Natural killer cell (primary cell): ENCODE measurements around the gene PCDHGA4. TPM values are rescaled to one million over a fixed set of nuclear protein-coding genes. Genes with fewer than 3 reads are reported as not detected.
"Not testable (repeated sequence)": the region's sequence is repeated elsewhere in the genome, so short reads cannot be mapped to it uniquely, and the experiment has no call there.

Experiments used
- ATAC-seq, 3 donors: fragments of 150-1000 bp in 2 of 3; fragments of 200-7000 bp in 1 of 3; cut with Tn5 transposase; 1 replicate in 1 of 3; 2 replicates in 2 of 3; pipeline ENCODE4 v1.10.0; 2021; ENCODE audit warnings: mild to moderate bottlenecking in 2 of 3, moderate library complexity in 2 of 3
- DNase-seq, 2 donors: peaks; one replicate each; pipeline versions ENCODE4 v3.0.0 to v3.0.0-alpha.2; 2013 to 2021; ENCODE audit warnings: mixed read lengths in 1 of 2
- H3K27ac ChIP-seq: one replicate; pipeline ENCODE4 v1.5.1; 2013; ENCODE audit warnings: mild to moderate bottlenecking, low read length
- H3K27me3 ChIP-seq: one replicate; pipeline ENCODE4 v1.6.1; 2013; ENCODE audit warnings: low read length; ENCODE audit not compliant: control insufficient read depth, insufficient read depth
- H3K36me3 ChIP-seq: one replicate; pipeline ENCODE4 v1.6.1; 2013; ENCODE audit warnings: low read length; ENCODE audit not compliant: control insufficient read depth, insufficient read depth
- H3K4me1 ChIP-seq: one replicate; pipeline ENCODE4 v1.6.1; 2013; ENCODE audit warnings: low read length; ENCODE audit not compliant: control insufficient read depth, insufficient read depth
- H3K4me3 ChIP-seq: one replicate; pipeline ENCODE4 v1.5.1; 2013; ENCODE audit warnings: low read length
- H3K9me3 ChIP-seq: one replicate; pipeline ENCODE4 v1.6.1; 2013; ENCODE audit warnings: low read length; ENCODE audit not compliant: control insufficient read depth, insufficient read depth
- H3K27ac Mint-ChIP-seq, 2 donors: one replicate each; pipeline ENCODE4 v1.8.0; 2022; ENCODE audit warnings: mild to moderate bottlenecking in 2 of 2, mixed read lengths in 2 of 2, moderate library complexity in 1 of 2
- H3K27me3 Mint-ChIP-seq, 2 donors: one replicate each; pipeline ENCODE4 v1.8.0; 2022; ENCODE audit warnings: low read depth in 2 of 2, mixed read lengths in 2 of 2
- H3K36me3 Mint-ChIP-seq: one replicate; pipeline ENCODE4 v1.8.0; 2022; ENCODE audit warnings: mixed read lengths
- H3K4me1 Mint-ChIP-seq, 2 donors: one replicate each; pipeline ENCODE4 v1.8.0; 2022; ENCODE audit warnings: mixed read lengths in 2 of 2
- H3K4me3 Mint-ChIP-seq: one replicate; pipeline ENCODE4 v1.8.0; 2022; ENCODE audit warnings: mild to moderate bottlenecking, moderate library complexity, mixed read lengths
- H3K9me3 Mint-ChIP-seq, 2 donors: one replicate each; pipeline ENCODE4 v1.8.0; 2022; ENCODE audit warnings: mixed read lengths in 2 of 2
- CTCF ChIP-seq: fragments of 200-600 bp; IDR thresholded peaks from one replicate; pipeline ENCODE4 v1.8.0; 2022; ENCODE audit warnings: antibody characterized with exemption
- WGBS: methylation state at CpG from one replicate; pipeline ENCODE4 v1.1.7; 2013; ENCODE audit warnings: missing lambda C conversion rate; ENCODE audit not compliant: insufficient coverage; 5-methylcytosine and 5-hydroxymethylcytosine counted together
- intact Hi-C: fragments of 100-400 bp; cut with micrococcal nuclease; formaldehyde crosslinking; loops from one replicate; pipeline ENCODE4 v1.14.2; 2022
- total RNA-seq, 4 donors: library from RNA; stranded (reverse); fragments of 120-200 nt in 1 of 4; gene quantifications; one replicate each; pipeline versions ENCODE4 v1.2.3 to v1.2.4, GENCODE V29; 2013 to 2022

Gene PCDHGA4
- under 1 TPM in 2 of 3 donors, not detected in 1; 0.24 to 0.30 TPM for total RNA-seq
- total RNA-seq (2013): 0.41 TPM

GRCh38 chr5:141354900-141355469 lies at the start of gene PCDHGA4:
Gene PCDHGA4 (plus strand): TSS chr5:141355021. CDS start chr5:141355108, 87 bp downstream.
- peaks cover 53% of the 10 kb centered on the region for H3K27me3 ChIP-seq
- Mint-ChIP-seq H3K9me3 (peaks cover 2 to 5% of the 10 kb centered on the region in 2 donors), H3K36me3 (peaks cover 30% of the 10 kb centered on the region), H3K27ac (no peak within 1 kb of the TSS), H3K4me1 (peaks cover 4% of the 10 kb centered on the region in 2 donors), H3K27me3 (peaks cover 53 to 73% of the 10 kb centered on the region in 2 donors), H3K4me3 (peak within 1 kb of the TSS; percentile 71)
- DNase-seq (peak in 1 of 2 donors; percentile 38), ATAC-seq (peak in 1 of 3 donors; percentile 36)
- no peak within 1 kb of the TSS for H3K27ac ChIP-seq
- intact Hi-C loops: no loop called here
- peak within 1 kb of the TSS; percentile 0 for H3K4me3 ChIP-seq
- TF ChIP-seq CTCF: peak; percentile 56
- H3K4me1 ChIP-seq: peaks cover 5% of the 10 kb centered on the region
- WGBS: 23% methylated on average over 29 of the region's 29 CpGs
- H3K36me3 ChIP-seq: no peaks in the 10 kb centered on the region
- H3K9me3 ChIP-seq: peaks cover 29% of the 10 kb centered on the region

DNA sequence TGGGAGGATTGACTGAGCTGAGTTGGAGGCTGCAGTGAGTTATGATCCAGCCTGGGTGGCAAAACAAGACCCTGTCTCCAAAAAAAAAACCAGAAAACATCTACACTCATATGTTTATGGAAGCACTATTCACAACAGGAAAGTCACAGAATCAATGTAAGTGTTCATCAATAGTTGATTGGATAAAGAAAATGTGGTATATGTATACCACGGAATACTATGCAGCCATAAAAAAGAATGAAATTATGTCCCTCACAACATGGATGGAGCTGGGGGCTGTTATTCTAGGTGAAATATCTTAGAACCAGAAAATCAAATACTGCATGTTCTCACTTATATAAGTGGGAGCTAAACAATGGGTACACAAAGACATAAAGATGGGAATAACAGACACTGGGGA lies 48.2 kb upstream of the PCDHGA4 start:
- ATAC-seq (no peak), DNase-seq (no peak)
- no peak for TF ChIP-seq CTCF
- H3K36me3 ChIP-seq: no peaks in the 10 kb centered on the region
- Mint-ChIP-seq H3K36me3 (peaks cover 48% of the 10 kb centered on the region), H3K4me3 (no peak overlapping the region), H3K4me1 (peaks cover 0 to 2% of the 10 kb centered on the region in 2 donors), H3K27ac (no peak overlapping the region), H3K27me3 (no peaks in the 10 kb centered on the region), H3K9me3 (peaks cover 7 to 23% of the 10 kb centered on the region in 2 donors)
- WGBS: no CpG with 5 or more reads among the region's 1 CpG
- H3K27ac ChIP-seq: no peak overlapping the region
- no peaks in the 10 kb centered on the region for H3K4me1 ChIP-seq
- no peak overlapping the region for H3K4me3 ChIP-seq
- H3K9me3 ChIP-seq: peaks cover 66% of the 10 kb centered on the region
- intact Hi-C loops: no loop called here
- H3K27me3 ChIP-seq: no peaks in the 10 kb centered on the region

DNA sequence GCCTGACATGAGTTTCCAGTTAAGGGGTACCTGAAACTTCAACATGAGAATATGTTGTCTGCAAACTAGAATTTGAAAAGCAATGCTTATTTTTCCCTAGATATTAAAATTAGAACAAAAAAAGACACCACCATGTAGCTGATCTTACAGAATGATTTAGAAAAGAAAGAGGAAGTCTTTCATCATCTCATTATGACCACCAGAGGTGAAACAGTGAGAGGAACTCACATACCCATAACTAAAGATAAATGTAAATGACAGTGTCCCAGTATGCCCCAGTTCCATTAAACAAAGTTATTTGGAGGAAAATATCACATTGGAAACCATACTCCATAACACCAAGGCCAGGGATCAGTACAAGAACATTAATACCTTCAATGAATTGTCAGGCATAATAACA lies 41.1 kb upstream of the PCDHGA4 start:
- intact Hi-C loops: no loop called here
- Mint-ChIP-seq H3K27ac (no peak overlapping the region), H3K4me1 (peaks cover 11 to 17% of the 10 kb centered on the region in 2 donors), H3K27me3 (no peaks in the 10 kb centered on the region), H3K4me3 (no peak overlapping the region), H3K9me3 (peaks cover 19 to 40% of the 10 kb centered on the region in 2 donors), H3K36me3 (peaks cover 60% of the 10 kb centered on the region)
- ATAC-seq (no peak), DNase-seq (no peak)
- Histone ChIP-seq H3K27me3 (no peaks in the 10 kb centered on the region), H3K9me3 (peaks cover 53% of the 10 kb centered on the region), H3K36me3 (no peaks in the 10 kb centered on the region), H3K27ac (no peak overlapping the region), H3K4me1 (no peaks in the 10 kb centered on the region), H3K4me3 (no peak overlapping the region)
- TF ChIP-seq CTCF: no peak

GRCh38 chr5:141316963-141317362 lies 37.9 kb upstream of the PCDHGA4 start:
- 100% methylated on average over 3 of the region's 4 CpGs for WGBS
- H3K4me3 Mint-ChIP-seq, ATAC-seq, H3K36me3 ChIP-seq, H3K27ac Mint-ChIP-seq, DNase-seq, intact Hi-C loops, H3K27ac ChIP-seq, H3K27me3 Mint-ChIP-seq, H3K27me3 ChIP-seq, H3K4me3 ChIP-seq: not testable (repeated sequence)
- Mint-ChIP-seq H3K4me1 (peaks cover 31 to 41% of the 10 kb centered on the region in 2 donors), H3K9me3 (peaks cover 26 to 43% of the 10 kb centered on the region in 2 donors), H3K36me3 (peaks cover 72% of the 10 kb centered on the region)
- Histone ChIP-seq H3K9me3 (peaks cover 65% of the 10 kb centered on the region), H3K4me1 (peaks cover 12% of the 10 kb centered on the region)
